Gastroesophageal sphincter (tissue), 3 donors: ENCODE results near the gene PNPLA7.

Experiments used
- EP300 ChIP-seq: sonication (generic); formaldehyde crosslinking; IDR thresholded peaks from one replicate; pipeline ENCODE4 v1.6.1; 2017; ENCODE audit warnings: antibody characterized with exemption, mild to moderate bottlenecking
- POLR2A ChIP-seq, 2 donors: fragments of 450-650 bp; IDR thresholded peaks; one replicate each; pipeline ENCODE4 v1.6.1; 2017; ENCODE audit warnings: antibody characterized with exemption in 2 of 2, mild to moderate bottlenecking in 2 of 2, moderate library complexity in 1 of 2
- POLR2AphosphoS5 ChIP-seq: sonication (generic); formaldehyde crosslinking; IDR thresholded peaks from one replicate; pipeline ENCODE4 v1.6.1; 2017; ENCODE audit warnings: antibody characterized with exemption
- TF ChIP-seq, protein P1 (sequence below), 4 experiments: fragments of 200-600 bp in 2 of 4; fragments of 450-650 bp in 2 of 4; sonication (generic) in 1 of 4; IDR thresholded peaks; one replicate each; pipeline ENCODE4 v1.5.1; 2017 to 2019; ENCODE audit warnings: antibody characterized with exemption in 4 of 4, mild to moderate bottlenecking in 2 of 4, moderate library complexity in 2 of 4

DNA sequence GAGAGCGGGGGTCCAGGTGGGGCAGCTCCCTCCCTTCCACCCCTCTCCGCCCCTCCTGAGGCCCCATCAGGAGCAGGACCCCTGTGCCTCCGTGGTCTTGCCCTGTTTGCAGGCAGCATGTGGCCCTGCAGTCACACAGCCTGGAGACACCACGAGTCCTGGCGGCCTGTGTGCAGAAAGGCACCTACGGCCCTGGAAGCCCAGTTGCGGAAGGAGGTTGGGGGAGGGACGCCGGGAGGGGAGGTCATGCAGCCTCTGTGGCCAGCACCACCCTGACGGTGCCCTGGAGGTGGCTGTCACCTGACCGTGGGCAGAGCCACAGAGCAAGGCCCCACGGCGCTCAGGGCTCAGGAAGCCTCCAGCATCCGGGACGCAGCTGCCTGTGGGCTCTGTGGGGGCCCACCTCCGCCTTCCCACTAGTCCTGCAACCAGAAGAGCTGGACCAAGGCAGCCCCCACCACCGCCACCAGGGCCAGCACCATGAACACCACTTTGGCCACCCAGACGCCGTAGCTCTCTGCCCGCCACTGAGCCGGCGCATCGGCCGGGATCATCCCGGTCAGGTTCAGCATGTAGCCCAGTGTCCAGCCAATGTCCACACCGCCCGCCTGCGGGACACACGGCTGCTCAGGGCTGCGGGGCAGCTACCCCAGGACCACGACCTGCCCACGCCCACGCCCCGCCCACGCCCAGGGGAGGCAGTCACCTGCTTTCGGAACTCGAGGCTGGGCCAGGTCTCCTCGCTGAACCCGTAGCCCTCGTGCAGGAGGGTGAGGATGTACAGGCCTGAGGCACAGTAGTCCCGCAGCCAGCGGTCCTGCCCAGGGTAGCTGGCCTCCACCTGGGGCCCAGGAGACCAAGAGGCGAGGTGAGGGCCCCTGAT, 115.5 kb downstream of the PNPLA7 start:
- TF ChIP-seq, protein P1, sequence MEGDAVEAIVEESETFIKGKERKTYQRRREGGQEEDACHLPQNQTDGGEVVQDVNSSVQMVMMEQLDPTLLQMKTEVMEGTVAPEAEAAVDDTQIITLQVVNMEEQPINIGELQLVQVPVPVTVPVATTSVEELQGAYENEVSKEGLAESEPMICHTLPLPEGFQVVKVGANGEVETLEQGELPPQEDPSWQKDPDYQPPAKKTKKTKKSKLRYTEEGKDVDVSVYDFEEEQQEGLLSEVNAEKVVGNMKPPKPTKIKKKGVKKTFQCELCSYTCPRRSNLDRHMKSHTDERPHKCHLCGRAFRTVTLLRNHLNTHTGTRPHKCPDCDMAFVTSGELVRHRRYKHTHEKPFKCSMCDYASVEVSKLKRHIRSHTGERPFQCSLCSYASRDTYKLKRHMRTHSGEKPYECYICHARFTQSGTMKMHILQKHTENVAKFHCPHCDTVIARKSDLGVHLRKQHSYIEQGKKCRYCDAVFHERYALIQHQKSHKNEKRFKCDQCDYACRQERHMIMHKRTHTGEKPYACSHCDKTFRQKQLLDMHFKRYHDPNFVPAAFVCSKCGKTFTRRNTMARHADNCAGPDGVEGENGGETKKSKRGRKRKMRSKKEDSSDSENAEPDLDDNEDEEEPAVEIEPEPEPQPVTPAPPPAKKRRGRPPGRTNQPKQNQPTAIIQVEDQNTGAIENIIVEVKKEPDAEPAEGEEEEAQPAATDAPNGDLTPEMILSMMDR (IDR thresholded peaks at IDR 0.05), result no peak
- TF ChIP-seq POLR2A (IDR thresholded peaks at IDR 0.05) (no peak), EP300 (no peak), POLR2AphosphoS5 (no peak)
